ENCODE measurements around the gene KRTAP9-7. TPM values are rescaled to one million over a fixed set of nuclear protein-coding genes. Genes with fewer than 3 reads are reported as not detected.
"Not testable (repeated sequence)": the region's sequence is repeated elsewhere in the genome, so short reads cannot be mapped to it uniquely, and the experiment has no call there.

The KRTAP9-7 gene
- not detected in 2 replicates for total RNA-seq
- long read RNA-seq: 0 reads

- H3K4me1 Mint-ChIP-seq (ENCODE audit: unreplicated experiment); H3K27me3 Mint-ChIP-seq (ENCODE audit: unreplicated experiment); H3K4me3 Mint-ChIP-seq (ENCODE audit: unreplicated experiment); H3K36me3 Mint-ChIP-seq (ENCODE audit: unreplicated experiment); DNase-seq (ENCODE audit: extremely low spot score, unreplicated experiment); H3K9me3 Mint-ChIP-seq (ENCODE audit: unreplicated experiment); H3K27ac Mint-ChIP-seq (ENCODE audit: unreplicated experiment): not testable (repeated sequence)
Measured at GRCh38 chr17:41275648-41276190, at the start of gene KRTAP9-7. Gene KRTAP9-7 (plus strand): TSS chr17:41275698. CDS start chr17:41275698, 0 bp downstream.

- peaks cover 5% of the 10 kb centered on the region for H3K27me3 Mint-ChIP-seq (ENCODE audit: unreplicated experiment)
- H3K9me3 Mint-ChIP-seq (ENCODE audit: unreplicated experiment): peaks cover 5% of the 10 kb centered on the region
- no peaks in the 10 kb centered on the region for H3K4me1 Mint-ChIP-seq (ENCODE audit: unreplicated experiment)
- no peak overlapping the region for H3K27ac Mint-ChIP-seq (ENCODE audit: unreplicated experiment)
- no peak for DNase-seq (ENCODE audit: extremely low spot score, unreplicated experiment)
- H3K36me3 Mint-ChIP-seq (ENCODE audit: unreplicated experiment): no peaks in the 10 kb centered on the region
- H3K4me3 Mint-ChIP-seq (ENCODE audit: unreplicated experiment): no peak overlapping the region
- TF ChIP-seq CTCF (IDR thresholded peaks at IDR 0.05): no peak
Measured at GRCh38 chr17:41226051-41226450, 49.4 kb upstream of the KRTAP9-7 start.

GRCh38 chr17:41226598-41227095 lies 48.9 kb upstream of the KRTAP9-7 start, which contains the start of gene KRTAP9-2:
Gene KRTAP9-2 (plus strand): TSS chr17:41226648. CDS start chr17:41226655, 7 bp downstream.
- H3K4me1 Mint-ChIP-seq (ENCODE audit: unreplicated experiment); DNase-seq (ENCODE audit: extremely low spot score, unreplicated experiment); H3K4me3 Mint-ChIP-seq (ENCODE audit: unreplicated experiment); H3K36me3 Mint-ChIP-seq (ENCODE audit: unreplicated experiment); H3K27me3 Mint-ChIP-seq (ENCODE audit: unreplicated experiment); H3K27ac Mint-ChIP-seq (ENCODE audit: unreplicated experiment); H3K9me3 Mint-ChIP-seq (ENCODE audit: unreplicated experiment): not testable (repeated sequence)

- no peak for TF ChIP-seq CTCF (IDR thresholded peaks at IDR 0.05)
- H3K4me1 Mint-ChIP-seq (ENCODE audit: unreplicated experiment): no peaks in the 10 kb centered on the region
- H3K9me3 Mint-ChIP-seq (ENCODE audit: unreplicated experiment): no peaks in the 10 kb centered on the region
- H3K27ac Mint-ChIP-seq (ENCODE audit: unreplicated experiment): no peak overlapping the region
- H3K4me3 Mint-ChIP-seq (ENCODE audit: unreplicated experiment): no peak overlapping the region
- no peak for DNase-seq (ENCODE audit: extremely low spot score, unreplicated experiment)
- no peaks in the 10 kb centered on the region for H3K36me3 Mint-ChIP-seq (ENCODE audit: unreplicated experiment)
- peaks cover 14% of the 10 kb centered on the region for H3K27me3 Mint-ChIP-seq (ENCODE audit: unreplicated experiment)
Measured at GRCh38 chr17:41230094-41230493, 45.4 kb upstream of the KRTAP9-7 start.

GRCh38 chr17:41231731-41232130 lies 43.8 kb upstream of the KRTAP9-7 start:
- DNase-seq (ENCODE audit: extremely low spot score, unreplicated experiment): no peak
- no peak overlapping the region for H3K27ac Mint-ChIP-seq (ENCODE audit: unreplicated experiment)
- no peaks in the 10 kb centered on the region for H3K36me3 Mint-ChIP-seq (ENCODE audit: unreplicated experiment)
- no peak for TF ChIP-seq CTCF (IDR thresholded peaks at IDR 0.05)
- no peaks in the 10 kb centered on the region for H3K9me3 Mint-ChIP-seq (ENCODE audit: unreplicated experiment)
- H3K27me3 Mint-ChIP-seq (ENCODE audit: unreplicated experiment): peaks cover 21% of the 10 kb centered on the region
- H3K4me3 Mint-ChIP-seq (ENCODE audit: unreplicated experiment): no peak overlapping the region
- no peaks in the 10 kb centered on the region for H3K4me1 Mint-ChIP-seq (ENCODE audit: unreplicated experiment)

- H3K4me1 Mint-ChIP-seq (ENCODE audit: unreplicated experiment); DNase-seq (ENCODE audit: extremely low spot score, unreplicated experiment): not testable (repeated sequence)
- H3K27me3 Mint-ChIP-seq (ENCODE audit: unreplicated experiment): peaks cover 21% of the 10 kb centered on the region
Measured at GRCh38 chr17:41232399-41233105, 42.9 kb upstream of the KRTAP9-7 start, which contains the start of gene KRTAP9-3. Gene KRTAP9-3 (plus strand): TSS chr17:41232449. CDS start chr17:41232502, 53 bp downstream.

GRCh38 chr17:41237116-41237515 lies 38.4 kb upstream of the KRTAP9-7 start:
- H3K27me3 Mint-ChIP-seq (ENCODE audit: unreplicated experiment): peaks cover 21% of the 10 kb centered on the region
- not testable (repeated sequence) for H3K4me3 Mint-ChIP-seq (ENCODE audit: unreplicated experiment); H3K4me1 Mint-ChIP-seq (ENCODE audit: unreplicated experiment); H3K36me3 Mint-ChIP-seq (ENCODE audit: unreplicated experiment); DNase-seq (ENCODE audit: extremely low spot score, unreplicated experiment); H3K27ac Mint-ChIP-seq (ENCODE audit: unreplicated experiment)
- peaks cover 11% of the 10 kb centered on the region for H3K9me3 Mint-ChIP-seq (ENCODE audit: unreplicated experiment)

More at GRCh38 chr17:41232399-41233105, 42.9 kb upstream of the KRTAP9-7 start, which contains the start of gene KRTAP9-3:
- not testable (repeated sequence) for H3K27ac Mint-ChIP-seq (ENCODE audit: unreplicated experiment); H3K9me3 Mint-ChIP-seq (ENCODE audit: unreplicated experiment); H3K36me3 Mint-ChIP-seq (ENCODE audit: unreplicated experiment); H3K4me3 Mint-ChIP-seq (ENCODE audit: unreplicated experiment)

- H3K36me3 Mint-ChIP-seq (ENCODE audit: unreplicated experiment); H3K4me3 Mint-ChIP-seq (ENCODE audit: unreplicated experiment); DNase-seq (ENCODE audit: extremely low spot score, unreplicated experiment); H3K4me1 Mint-ChIP-seq (ENCODE audit: unreplicated experiment); H3K27ac Mint-ChIP-seq (ENCODE audit: unreplicated experiment): not testable (repeated sequence)
- peaks cover 24% of the 10 kb centered on the region for H3K27me3 Mint-ChIP-seq (ENCODE audit: unreplicated experiment)
- H3K9me3 Mint-ChIP-seq (ENCODE audit: unreplicated experiment): peaks cover 11% of the 10 kb centered on the region
Measured at GRCh38 chr17:41237949-41238437, 37.5 kb upstream of the KRTAP9-7 start, which contains the start of gene KRTAP9-8. Gene KRTAP9-8 (plus strand): TSS chr17:41237999. CDS start chr17:41238052, 53 bp downstream.
